IPS DF 4.7 (cell line): Measurements from ENCODE around the gene RNF40.

Experiments
- DNase-seq: peaks from one replicate; pipeline ENCODE4 v3.0.0-alpha.2; 2013; ENCODE audit warnings: low spot score; ENCODE audit errors: extremely low read depth

The RNF40 gene

GRCh38 chr16:30740364-30741251, 21.5 kb upstream of the RNF40 start:
- no peak for DNase-seq

- DNase-seq = no peak
Observed at GRCh38 chr16:30741461-30741914, 20.6 kb upstream of the RNF40 start.

GRCh38 chr16:30743716-30744115, 18.4 kb upstream of the RNF40 start:
- no peak for DNase-seq

GRCh38 chr16:30744183-30744582, 17.9 kb upstream of the RNF40 start:
- no peak for DNase-seq

GRCh38 chr16:30745082-30745481, 17.0 kb upstream of the RNF40 start:
- DNase-seq = no peak

GRCh38 chr16:30746638-30747175, 15.4 kb upstream of the RNF40 start:
- no peak for DNase-seq

- no peak for DNase-seq
Observed at GRCh38 chr16:30747331-30747730, 14.8 kb upstream of the RNF40 start.

GRCh38 chr16:30747799-30748633, 14.1 kb upstream of the RNF40 start, which contains the start of gene PHKG2:
Gene PHKG2, plus strand, starts transcription at chr16:30748425. Its CDS starts 396 bp downstream, at chr16:30748821.
- DNase-seq = peak; percentile 95

GRCh38 chr16:30748634-30749445, 13.3 kb upstream of the RNF40 start:
- DNase-seq = no peak

GRCh38 chr16:30750201-30750600, 11.9 kb upstream of the RNF40 start:
- no peak for DNase-seq

- no peak for DNase-seq
Observed at GRCh38 chr16:30750876-30751465, 11.2 kb upstream of the RNF40 start.

GRCh38 chr16:30753596-30753995, 8.5 kb upstream of the RNF40 start:
- no peak for DNase-seq

GRCh38 chr16:30755955-30756780, 6.0 kb upstream of the RNF40 start:
- DNase-seq = no peak

- no peak for DNase-seq
Observed at GRCh38 chr16:30756781-30757100, 5.4 kb upstream of the RNF40 start.

GRCh38 chr16:30757316-30757715, 4.8 kb upstream of the RNF40 start:
- no peak for DNase-seq

GRCh38 chr16:30758988-30759491, 3.1 kb upstream of the RNF40 start:
- DNase-seq = no peak

- no peak for DNase-seq
Observed at GRCh38 chr16:30760001-30760559, 2.0 kb upstream of the RNF40 start.

GRCh38 chr16:30760577-30761426, 1.3 kb upstream of the RNF40 start:
- DNase-seq = no peak
